Activated CD4-positive, alpha-beta T cell treated with anti-CD3 and anti-CD28 coated beads for 48 hours (primary cell): ENCODE measurements around the gene SLC13A3.

ENCODE experiments used
- DNase-seq: peaks from one replicate; pipeline ENCODE4 v3.0.0-alpha.2; 2020

The SLC13A3 gene

DNA sequence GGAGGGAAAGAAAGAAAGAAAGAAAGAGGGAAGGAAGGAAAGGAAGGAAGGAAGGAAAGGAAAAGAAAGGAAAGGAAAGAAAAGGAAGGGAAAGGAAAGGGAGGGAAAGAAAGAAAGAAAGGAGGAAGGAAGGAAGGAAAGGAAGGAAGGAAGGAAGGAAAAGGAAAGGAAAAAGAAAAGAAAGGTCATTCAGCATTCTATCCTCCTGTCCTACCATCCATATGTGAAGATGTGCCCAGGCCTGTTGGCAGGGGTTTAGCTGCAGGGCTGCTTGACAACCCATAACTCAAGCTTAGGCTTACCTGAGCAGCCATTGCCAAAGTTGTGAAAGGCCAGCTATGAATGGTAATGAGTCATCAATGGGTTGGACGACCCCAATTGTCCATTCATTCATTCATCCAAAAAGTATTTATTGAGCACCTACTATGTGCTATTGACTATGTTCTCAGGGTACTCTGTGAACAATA is 50.9 kb downstream of the SLC13A3 start:
- DNase-seq, result no peak

DNA sequence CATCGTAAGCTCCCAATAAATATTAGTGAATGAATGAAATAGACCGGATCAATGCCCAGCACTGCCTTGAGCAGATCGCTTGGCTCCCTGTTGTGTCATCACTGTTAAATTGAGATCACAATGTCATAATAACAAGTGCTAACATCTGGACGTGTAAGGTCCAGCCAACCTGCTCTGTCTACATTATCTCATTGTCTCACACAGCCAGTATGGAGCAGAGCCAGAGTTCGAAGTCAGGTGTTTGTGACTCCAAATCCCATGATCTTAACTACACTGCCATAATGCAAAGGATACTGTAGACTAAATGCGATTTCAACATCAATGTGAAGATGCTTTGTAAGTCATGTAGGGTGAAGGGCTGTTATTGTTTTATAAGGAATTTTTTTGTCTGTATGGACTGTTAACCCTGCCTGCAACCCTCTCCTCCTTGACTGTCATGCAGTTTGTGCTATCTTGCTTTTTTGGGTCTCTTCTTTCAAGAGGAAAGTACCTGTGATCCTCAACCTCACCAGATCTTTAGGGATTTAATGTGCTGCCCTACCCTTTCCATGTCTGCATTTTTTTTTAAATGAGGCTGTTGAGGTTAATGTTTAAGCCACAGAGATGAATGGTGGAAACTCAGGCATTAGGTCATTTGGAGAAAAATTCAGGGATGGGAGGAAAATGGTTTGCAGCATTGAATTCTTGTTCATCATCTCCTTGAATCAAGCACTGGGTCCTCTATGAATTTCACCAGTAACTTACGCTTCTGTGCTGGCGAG is 51.9 kb downstream of the SLC13A3 start:
- no peak for DNase-seq

DNA sequence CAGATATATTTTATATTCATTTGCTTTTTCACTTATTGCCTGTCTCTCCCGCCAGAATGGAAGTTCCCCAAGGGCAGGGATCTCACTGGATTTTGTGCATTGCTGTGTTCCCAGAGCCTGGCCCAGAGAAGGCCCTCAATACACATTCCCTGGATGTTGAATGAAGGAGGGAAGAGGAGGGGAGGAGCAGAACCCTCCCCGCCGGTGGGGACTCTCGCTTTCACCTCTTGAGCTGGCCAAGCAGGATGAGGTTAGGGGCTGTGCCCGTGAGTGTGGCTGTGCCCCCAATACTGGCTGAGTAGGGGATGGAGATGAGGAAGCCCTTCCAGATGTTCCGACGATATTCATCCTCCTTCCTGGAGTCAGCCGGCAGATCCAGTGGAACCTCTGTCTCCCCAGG is 55.3 kb downstream of the SLC13A3 start:
- DNase-seq, result no peak

DNA sequence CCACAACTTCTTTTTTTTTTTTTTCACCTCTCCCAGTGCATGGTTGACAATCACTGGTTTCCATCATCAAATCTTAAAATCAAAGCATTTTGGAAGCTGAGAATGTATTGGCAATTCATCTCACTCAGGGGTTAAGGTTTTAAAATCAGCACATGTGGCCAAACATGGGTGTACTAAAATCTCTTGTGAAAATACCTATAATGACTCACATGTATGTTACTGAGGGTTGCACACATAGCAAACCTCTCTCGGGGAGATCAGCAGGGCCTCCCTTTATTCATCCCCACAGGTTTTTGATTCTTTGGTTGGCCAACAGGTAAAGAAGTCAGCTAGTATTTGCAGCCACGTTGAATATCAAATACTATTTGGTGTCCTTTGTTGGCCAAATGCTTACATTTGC is 56.5 kb downstream of the SLC13A3 start:
- DNase-seq, result no peak

DNA sequence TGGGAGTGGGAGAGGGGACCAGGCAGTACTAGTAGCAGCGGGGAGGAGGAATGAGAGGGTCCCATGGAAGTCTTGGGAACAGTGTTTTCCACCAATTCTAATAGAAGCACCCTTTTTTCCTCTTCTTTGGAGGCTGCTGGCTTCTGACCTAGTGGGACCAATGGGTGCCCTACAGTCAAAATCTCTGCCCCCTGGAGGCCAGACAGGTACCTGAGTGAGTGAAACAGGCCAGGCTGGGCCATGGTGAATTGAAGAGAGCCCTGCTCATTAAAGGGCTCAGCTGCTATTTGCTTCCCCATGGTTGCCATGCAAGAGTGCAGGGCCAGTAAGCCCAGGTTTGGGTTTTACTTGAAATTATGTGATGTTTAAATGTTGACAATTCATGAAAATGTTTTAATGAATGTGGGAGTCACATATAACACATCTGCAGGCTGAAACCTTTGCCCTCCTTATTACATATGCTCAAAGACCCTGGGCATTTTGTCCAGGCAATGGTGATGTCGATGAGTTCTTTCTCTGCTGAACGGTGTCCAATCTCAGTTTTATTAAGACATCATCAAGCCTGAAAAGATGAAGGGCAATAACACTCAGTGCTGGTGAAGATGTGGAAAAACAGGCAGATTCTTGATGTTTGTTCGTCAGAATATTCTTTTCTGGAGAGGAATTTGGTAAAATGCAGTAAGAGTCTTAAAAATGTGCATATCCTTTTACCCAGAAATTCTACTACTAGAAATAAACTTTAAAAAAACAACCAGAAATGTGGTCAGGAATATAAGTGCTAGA is 58.5 kb downstream of the SLC13A3 start:
- peak; percentile 28 for DNase-seq

DNA sequence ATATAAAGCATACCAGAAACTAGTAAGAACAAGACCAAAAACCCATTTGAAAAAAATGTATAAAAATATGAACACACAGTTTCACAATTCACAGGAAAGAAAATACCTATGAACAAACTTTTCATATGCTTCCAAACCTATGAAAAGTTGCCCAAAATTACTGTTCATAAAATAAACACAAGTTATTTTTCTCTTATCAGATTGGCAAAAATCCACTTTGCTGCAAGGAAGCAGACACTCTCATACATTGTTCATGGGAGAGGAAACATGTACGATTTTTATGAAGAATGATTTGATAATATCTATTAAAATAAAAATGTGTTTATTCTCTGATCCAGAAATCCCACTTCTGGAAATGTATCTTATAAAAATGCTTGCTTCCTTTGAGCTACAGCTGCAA is 60.8 kb downstream of the SLC13A3 start:
- DNase-seq, result no peak

DNA sequence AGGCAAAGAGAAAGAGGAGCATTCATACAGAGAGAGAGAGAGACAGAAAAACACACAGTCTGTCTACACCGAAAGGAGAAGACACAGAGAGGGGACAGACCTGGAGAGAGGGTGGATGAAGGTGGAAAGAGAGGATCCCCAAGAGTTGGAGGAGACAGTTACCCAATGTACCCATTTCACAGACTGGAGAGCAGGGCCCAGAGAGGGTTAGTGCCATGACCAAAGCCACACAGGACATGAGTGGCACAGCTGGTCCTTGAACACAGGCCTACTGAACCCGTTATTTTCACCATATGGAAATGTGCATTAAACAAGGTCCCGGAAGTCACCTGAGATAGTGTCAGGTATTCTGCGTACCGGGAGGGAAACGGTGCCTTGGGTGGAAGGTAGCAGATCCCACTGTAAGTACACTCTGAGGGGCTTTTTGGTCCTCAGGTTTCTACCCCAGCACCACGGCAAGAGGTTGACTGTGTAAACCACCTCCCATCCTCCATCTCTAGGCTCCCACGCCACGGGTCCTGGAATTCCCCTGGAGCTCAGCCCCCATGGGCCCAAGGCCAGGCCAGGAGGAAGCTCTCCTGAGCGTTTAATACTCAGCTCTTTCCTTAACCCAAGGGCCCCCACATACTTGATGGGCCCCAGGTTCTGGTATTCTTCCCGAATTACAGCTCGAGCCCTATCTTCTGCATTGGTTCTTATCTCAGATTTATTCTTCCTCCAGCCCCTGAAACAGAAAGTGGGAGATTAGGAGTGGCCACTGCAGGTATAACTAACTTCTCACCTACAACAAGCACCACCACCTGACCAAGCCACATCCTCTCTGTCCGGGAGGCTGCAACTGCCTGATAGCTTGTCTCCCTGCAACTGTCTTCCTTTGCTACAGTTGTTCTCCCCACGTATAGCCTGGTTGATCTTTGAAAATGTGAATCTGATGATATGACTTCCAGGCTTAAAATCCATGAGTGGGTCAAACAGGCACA is 62.4 kb downstream of the SLC13A3 start:
- DNase-seq, result no peak

DNA sequence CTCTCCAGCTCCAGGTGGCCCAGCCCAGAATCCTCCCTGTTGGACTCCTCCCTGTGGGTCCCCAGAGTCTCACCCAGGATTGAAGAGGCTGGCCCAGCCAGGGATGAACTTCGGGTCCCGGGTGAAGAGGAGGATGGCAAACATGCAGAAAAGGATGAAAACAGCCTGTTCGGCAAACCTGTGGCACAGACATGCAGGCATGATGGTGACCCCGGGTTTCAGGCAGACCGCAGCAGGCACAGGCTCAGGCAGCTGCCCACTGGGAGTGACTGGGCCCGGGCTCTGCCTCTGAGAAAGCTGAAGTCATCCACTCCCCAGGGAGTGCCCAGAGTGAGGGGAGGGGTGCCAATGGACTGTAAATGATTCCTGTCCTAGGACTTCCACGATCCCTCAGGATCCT is 63.3 kb downstream of the SLC13A3 start:
- no peak for DNase-seq

DNA sequence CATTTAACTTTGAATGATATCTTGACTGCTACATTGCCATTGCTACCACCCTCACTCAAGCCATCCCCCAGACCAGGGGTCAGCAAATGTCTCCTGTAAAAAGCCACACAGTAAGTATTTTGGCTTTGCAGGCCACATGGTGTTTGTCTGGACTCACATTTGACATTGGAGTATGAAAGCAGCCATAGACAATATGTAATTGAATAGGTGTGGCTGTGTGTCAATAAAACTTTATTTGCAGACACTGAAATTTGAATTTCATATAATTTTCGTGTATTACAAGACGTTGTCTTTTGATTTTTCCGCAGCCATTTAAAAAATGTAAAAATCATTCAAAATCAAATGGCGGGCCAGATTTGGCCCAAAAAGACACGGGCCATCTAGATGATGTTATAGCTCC is 64.5 kb downstream of the SLC13A3 start:
- DNase-seq, result no peak

DNA sequence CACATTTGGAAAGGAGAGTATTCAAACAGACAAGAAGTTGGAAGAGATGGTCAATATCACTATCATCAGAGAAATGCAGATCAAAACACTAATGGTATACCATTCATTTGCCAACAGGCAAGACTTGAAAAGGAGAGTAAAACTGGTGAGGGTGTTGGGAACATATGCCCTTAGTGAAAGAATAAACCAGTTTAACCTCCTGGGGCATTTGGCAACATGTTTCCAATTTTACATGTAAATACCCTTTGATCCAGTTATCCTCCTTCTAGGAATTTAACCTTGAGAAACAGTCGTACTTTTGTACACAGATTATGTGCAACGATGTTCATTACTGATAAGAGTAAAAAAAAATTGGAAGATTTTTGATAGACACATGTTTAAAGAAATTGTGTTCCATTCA is 66.8 kb downstream of the SLC13A3 start:
- DNase-seq, result no peak

DNA sequence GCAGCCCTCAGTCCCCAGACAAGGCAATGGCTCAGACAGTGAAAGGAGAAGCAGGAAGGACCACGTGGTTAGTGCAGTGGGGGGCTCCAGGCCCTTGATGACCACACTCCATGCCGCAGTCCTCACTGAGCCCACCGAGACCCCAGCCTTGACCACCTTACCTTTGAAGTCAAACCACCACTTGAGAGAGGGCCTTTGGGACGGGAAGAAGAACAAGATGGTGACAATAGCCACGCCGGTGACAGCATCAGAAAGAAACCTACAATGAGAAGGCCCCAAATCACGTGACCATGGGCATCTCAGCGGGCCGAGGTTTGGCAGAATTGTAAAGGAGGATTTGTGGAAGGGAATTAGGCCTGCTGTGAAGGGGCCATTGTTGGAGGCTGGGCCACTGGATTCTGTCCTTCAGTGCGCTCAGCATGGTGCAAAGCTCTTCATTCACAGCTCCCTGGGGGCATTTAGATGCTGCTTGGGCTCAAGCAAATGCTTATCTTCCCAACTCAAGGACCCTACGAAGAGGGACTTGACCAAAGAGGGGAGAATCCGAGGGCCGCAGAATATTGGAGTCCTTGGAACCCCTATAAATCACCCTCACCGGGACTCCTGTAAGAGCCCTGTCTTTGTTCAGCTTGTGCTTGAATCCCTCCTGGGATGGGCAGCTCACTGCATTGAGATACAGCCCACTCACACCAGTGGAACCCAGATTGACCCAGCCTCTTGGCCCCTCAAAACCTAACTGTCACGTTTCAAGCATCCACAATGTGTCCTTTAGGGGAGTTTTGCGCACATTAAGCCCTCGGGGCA is 67.6 kb downstream of the SLC13A3 start:
- DNase-seq, result no peak

DNA sequence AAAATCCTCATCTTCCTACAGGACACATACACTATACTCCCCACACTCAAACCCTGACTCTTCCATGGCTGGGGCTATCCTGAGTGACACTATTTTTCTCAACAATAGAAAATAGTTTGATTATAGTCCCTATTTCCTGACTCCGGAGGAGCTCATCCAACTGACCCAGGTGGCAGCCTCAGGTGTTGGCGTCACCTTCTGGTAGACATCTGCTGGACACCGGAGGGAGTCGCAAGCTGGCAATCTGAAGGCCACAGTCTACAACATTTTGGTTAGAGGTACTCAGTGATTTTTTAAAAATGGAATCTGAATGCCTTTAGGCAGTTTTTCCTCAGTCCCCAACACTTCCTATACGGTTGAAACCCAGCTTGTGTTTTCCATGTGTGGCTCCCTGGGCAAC is 68.6 kb downstream of the SLC13A3 start:
- DNase-seq, result no peak

DNA sequence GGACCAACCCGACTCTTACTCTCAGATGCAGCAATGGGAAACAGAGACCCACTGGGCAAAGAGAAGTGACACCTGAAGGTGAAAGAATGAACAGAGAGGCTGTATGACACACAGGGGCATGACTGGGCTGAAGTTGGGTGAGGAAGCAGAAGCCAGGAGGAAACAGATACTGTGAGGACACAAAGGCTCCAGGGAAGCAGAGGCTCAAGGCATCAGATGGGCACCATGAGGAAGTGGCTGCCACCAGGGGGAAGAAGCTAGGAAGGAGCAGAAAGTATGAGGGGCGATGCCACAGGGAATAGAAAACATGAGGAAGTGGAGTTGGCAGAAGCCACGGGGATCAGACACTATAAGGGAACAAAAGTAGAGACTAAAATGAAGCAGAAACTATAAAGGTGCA is 69.9 kb downstream of the SLC13A3 start:
- no peak for DNase-seq

DNA sequence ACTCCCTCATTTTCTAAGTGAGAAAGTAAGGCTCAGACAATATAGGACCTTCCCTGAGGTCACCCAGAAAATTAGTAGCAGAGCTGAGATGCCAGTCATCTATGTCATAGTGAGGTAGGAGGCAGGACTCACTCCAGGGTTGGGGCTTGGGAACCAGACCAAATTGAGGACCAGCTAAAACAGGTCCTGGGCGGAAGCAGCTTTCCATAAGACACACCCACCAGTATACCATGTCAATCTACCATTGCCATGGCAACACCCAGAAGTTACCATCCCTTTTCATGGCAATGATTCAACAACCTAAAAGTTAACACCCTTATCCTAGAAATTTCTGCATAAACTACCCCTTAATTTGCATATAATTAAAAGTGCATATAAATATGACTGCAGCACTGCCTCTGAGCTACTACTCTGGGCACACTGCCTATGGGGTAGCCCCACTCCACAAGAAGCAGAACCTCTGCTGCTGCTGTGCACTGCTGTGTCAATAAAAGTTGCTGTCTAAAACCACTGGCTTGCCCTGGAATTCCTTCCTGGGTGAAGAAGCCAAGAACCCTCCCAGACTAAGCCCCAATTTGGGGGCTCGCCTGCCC is 70.5 kb downstream of the SLC13A3 start:
- DNase-seq, result no peak

DNA sequence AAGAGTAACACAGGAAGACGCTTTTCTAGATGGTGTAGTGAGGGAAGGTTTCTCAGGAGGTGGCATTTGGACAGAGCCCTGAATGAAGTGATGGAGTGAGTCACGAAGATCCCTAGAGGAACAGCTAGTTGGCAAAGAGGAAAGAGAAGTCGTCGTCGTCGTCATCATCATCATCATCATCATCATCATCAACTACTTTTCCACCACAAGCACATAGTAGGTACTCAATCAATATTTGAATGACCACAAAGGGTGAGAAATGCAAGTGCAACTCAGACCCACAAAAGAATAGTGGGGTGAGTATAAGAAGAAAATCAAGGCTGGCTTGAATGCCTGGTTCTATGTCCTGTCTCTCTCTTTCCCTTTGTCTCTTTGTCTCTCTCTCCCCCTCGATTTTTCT is 72.5 kb downstream of the SLC13A3 start:
- DNase-seq, result no peak

DNA sequence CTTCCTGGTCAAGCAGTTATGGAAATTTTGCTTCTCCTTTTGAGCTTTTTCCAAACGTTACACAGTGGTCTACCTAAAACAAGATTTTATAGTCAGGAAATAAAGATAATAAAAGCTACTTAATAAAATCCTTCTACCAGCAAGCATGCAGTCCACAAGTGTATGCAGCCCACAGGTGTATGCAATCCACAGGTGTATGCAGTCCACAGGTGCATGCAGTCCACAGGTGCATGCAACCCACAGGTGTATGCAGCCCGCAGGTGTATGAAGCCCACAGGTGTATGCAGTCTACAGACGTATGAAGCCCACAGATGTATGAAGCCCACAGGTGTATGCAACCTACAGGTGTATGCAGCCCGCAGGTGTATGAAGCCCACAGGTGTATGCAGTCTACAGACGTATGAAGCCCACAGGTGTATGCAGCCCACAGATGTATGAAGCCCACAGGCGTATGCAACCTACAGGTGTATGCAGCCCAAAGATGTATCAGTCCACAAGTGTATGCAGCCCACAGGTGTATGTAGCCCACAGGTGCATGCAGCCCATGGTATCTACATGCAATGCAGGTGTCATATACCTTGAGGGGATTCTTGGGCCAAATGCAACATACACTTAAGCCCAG is 74.4 kb downstream of the SLC13A3 start:
- no peak for DNase-seq

DNA sequence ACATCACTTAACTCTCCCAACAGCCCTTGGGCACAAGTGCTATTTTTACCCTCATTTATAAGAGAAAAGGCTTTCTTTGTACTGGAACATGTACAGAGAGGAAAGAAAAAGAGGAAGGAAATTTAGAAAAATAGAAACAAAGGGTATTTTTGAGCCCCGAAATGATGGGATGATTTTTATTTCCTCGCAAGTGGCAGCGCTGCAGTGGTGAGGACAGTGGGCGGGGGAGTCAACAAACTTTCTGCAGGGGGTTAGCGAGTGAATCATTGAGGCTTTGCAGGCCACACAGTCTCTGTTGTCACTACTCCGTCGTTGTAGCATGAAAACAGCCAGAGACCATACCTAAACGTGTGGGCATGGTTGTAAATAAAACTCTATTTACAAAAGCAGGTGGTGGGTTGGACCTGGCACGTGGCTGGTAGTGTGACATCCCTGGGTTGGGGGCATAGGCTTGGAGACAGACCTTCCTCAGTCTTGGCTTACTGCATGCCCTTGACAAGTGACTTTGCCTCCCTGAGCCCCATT is 75.3 kb downstream of the SLC13A3 start:
- no peak for DNase-seq

DNA sequence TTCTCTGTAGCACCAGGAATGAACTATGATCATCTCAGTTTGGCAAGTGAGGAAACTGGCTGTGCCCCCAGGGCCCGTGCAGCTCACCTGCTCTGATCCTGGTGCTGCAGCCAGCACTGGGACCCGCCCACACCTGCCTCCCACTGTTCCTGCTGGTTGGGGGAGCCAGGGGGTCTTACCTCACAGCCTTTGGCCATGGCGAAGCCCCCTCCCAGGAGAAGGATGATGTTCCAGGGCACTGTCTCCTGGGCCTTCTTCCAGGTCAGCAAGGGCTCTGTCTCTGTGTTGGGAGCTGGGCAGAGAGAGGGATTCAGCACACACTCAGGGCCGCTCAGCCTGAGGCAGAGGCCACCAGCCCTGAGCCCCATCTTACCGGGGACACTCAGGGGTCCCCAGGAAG is 75.9 kb downstream of the SLC13A3 start:
- no peak for DNase-seq

DNA sequence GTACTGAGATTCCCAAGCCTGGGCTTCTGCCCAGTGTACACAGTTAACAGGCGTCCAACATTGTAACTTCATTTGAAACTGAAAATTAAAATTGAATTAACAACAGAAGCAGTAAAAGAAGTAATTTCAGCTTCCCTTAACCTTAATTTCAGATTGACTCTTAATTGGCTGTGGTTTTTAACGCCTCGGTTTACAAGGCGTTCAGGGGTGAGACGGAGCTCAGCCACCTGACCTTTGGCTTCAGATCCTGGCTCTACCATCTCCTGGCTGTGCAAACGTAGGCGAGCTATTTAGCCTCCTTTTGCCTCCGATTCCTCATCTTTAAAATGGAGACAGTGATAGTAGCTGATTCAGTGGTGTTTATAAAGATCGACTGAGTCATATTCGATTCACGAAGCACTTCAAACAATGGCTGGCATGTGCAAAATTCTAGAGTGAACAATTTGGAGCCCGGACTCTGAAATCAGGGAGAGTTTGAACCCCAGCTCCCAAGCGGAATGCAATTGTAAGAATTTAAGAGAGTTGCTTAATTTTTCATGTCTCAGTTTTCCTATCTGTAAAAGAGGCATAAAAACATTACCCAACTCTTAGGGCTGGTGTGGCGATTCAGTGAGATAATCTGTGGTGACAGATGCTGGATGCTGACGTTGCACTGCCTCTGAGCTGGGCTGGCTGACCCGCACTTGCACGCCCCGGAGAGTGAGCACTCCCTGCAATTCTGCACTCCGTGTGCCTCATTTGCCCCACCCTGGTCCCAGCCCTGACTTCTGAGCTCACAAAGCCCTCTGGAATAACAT is 77.3 kb downstream of the SLC13A3 start:
- no peak for DNase-seq

DNA sequence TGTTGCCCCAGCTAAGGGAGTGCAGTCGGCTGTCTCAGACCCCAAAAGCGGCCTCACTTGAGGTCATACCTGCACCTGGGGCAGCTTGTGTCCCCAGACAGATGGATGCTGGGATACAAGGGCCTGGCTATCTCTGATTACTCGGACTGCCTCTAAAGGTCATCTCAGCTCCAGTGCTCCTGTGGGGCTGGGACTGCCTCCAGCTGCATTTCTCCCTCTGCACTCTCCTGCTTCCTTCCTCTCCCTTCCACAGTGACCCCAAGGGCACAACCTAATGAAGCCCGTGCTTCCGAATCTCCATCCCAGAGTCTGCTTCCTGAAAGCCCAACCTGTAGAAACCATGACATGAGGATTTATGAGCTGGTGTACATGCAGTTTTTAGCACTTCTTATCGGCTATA is 78.0 kb downstream of the SLC13A3 start:
- no peak for DNase-seq
